HG02678 (cell line): ENCODE measurements around the gene TENT4A.
A peak's percentile ranks its signal among the peaks of the same experiment; 100 is the strongest.
"Not testable (repeated sequence)": the region's sequence is repeated elsewhere in the genome, so short reads cannot be mapped to it uniquely, and the experiment has no call there.

Source experiments
- ATAC-seq: cut with Tn5 transposase; IDR thresholded peaks from one replicate; pipeline ENCODE4 v1.9.1; 2021; ENCODE audit warnings: mild to moderate bottlenecking, moderate library complexity; ENCODE audit not compliant: unreplicated experiment

TENT4A gene

GRCh38 chr5:6713274-6714225 is at the start of gene TENT4A:
Gene TENT4A, plus strand, starts transcription at chr5:6713432. Its CDS starts 552 bp downstream, at chr5:6713984.
- peak; percentile 12 for ATAC-seq

GRCh38 chr5:6666762-6667161 is 46.5 kb upstream of the TENT4A start:
- no peak for ATAC-seq

- ATAC-seq = no peak
Measured at GRCh38 chr5:6667648-6668047, 45.6 kb upstream of the TENT4A start.

- ATAC-seq = not testable (repeated sequence)
Measured at GRCh38 chr5:6668717-6669116, 44.5 kb upstream of the TENT4A start.

- no peak for ATAC-seq
Measured at GRCh38 chr5:6673031-6673430, 40.2 kb upstream of the TENT4A start.

- ATAC-seq = no peak
Measured at GRCh38 chr5:6673963-6674362, 39.3 kb upstream of the TENT4A start.

- no peak for ATAC-seq
Measured at GRCh38 chr5:6674421-6674820, 38.8 kb upstream of the TENT4A start.

GRCh38 chr5:6674886-6675285 is 38.3 kb upstream of the TENT4A start:
- ATAC-seq = no peak

GRCh38 chr5:6675784-6676491 is 37.3 kb upstream of the TENT4A start:
- ATAC-seq = no peak

- no peak for ATAC-seq
Measured at GRCh38 chr5:6676702-6677101, 36.5 kb upstream of the TENT4A start.

- ATAC-seq = no peak
Measured at GRCh38 chr5:6678385-6678784, 34.8 kb upstream of the TENT4A start.

GRCh38 chr5:6680922-6681321 is 32.3 kb upstream of the TENT4A start:
- ATAC-seq = no peak

- no peak for ATAC-seq
Measured at GRCh38 chr5:6681682-6682081, 31.6 kb upstream of the TENT4A start.

GRCh38 chr5:6682239-6682638 is 31.0 kb upstream of the TENT4A start:
- ATAC-seq = no peak

GRCh38 chr5:6683241-6683640 is 30.0 kb upstream of the TENT4A start:
- ATAC-seq = no peak

- ATAC-seq = no peak
Measured at GRCh38 chr5:6684075-6684474, 29.2 kb upstream of the TENT4A start.

- no peak for ATAC-seq
Measured at GRCh38 chr5:6686501-6686900, 26.7 kb upstream of the TENT4A start.

GRCh38 chr5:6686915-6687409 is 26.3 kb upstream of the TENT4A start:
- no peak for ATAC-seq

- no peak for ATAC-seq
Measured at GRCh38 chr5:6687505-6687904, 25.7 kb upstream of the TENT4A start.

GRCh38 chr5:6692906-6693305 is 20.3 kb upstream of the TENT4A start:
- ATAC-seq = no peak

GRCh38 chr5:6698696-6699095 is 14.5 kb upstream of the TENT4A start:
- ATAC-seq = no peak

- ATAC-seq = no peak
Measured at GRCh38 chr5:6699357-6699756, 13.9 kb upstream of the TENT4A start.
